K562 (cell line): ENCODE measurements around the gene CST3. TPM values are rescaled to one million over a fixed set of nuclear protein-coding genes. Genes with fewer than 3 reads are reported as not detected.

Experiments used
- ATAC-seq: fragments of 200-7000 bp; cut with Tn5 transposase; 3 replicates; pipeline ENCODE4 v1.9.1; 2020; ENCODE audit warnings: moderate library complexity
- BruUV-seq: library from RNA; stranded (reverse); fragments of 400-500 nt; replicated peaks from 2 replicates; lab custom pipeline; 2021; lab: Mats Ljungman, UMichigan
- CTCF ChIA-PET: fragments of 300-600 bp; formaldehyde crosslinking; extraction: SDS; loops from one replicate; lab custom pipeline; 2021; ENCODE audit warnings: low intra/inter-chr PET ratio; lab: Yijun Ruan, JAX
- POLR2A ChIA-PET: fragments of 300-600, 350-650 bp; sonication (Branson Sonifier 250); formaldehyde crosslinking; extraction: SDS; loops from one replicate; lab custom pipeline; 2021; ENCODE audit warnings: antibody characterized with exemption, inconsistent platforms; lab: Yijun Ruan, JAX
- DNase-seq, 4 experiments: peaks; one replicate each; pipeline versions ENCODE4 v3.0.0 to v3.0.0-alpha.2; 2011 to 2018; ENCODE audit warnings: low spot score in 3 of 4, mixed read lengths in 3 of 4; ENCODE audit errors: extremely low read depth in 1 of 4
- FAIRE-seq: peaks from 2 replicates; lab custom pipeline; 2011; peaks lifted over from hg19 to GRCh38; lab: Jason Lieb, UNC
- H2AFZ ChIP-seq: 2 replicates; pipeline ENCODE4 v1.6.0; 2011; ENCODE audit warnings: low read depth, low read length, control low read depth, inconsistent platforms
- H3K27ac ChIP-seq: fragments of 200-600 bp; 3 replicates; pipeline ENCODE4 v1.8.0; 2011; ENCODE audit warnings: low read depth, mild to moderate bottlenecking, control low read depth, inconsistent platforms, low read length, moderate library complexity, mixed read lengths; ENCODE audit errors: extremely low read depth
- H3K27me3 ChIP-seq, 2 experiments: fragments of 300-600 bp in 1 of 2; 2 replicates in 1 of 2; 3 replicates in 1 of 2; pipeline versions ENCODE4 v1.6.0 to v1.8.0; 2011; ENCODE audit warnings: inconsistent platforms in 2 of 2, low read length in 2 of 2, mild to moderate bottlenecking in 1 of 2, mixed read lengths in 1 of 2, moderate library complexity in 1 of 2; ENCODE audit not compliant: control insufficient read depth in 2 of 2, insufficient read depth in 2 of 2
- H3K36me3 ChIP-seq: fragments of 300-600 bp; 3 replicates; pipeline ENCODE4 v1.8.0; 2011; ENCODE audit warnings: mild to moderate bottlenecking, low read length, inconsistent platforms; ENCODE audit not compliant: control insufficient read depth, insufficient read depth
- H3K4me1 ChIP-seq, 2 experiments: fragments of 200-600 bp in 1 of 2; replicated peaks in 1 of 2; 2 replicates in 1 of 2; 3 replicates in 1 of 2; pipeline versions ENCODE4 v1.5.1 to v1.8.0; 2011; ENCODE audit warnings: inconsistent platforms in 2 of 2, low read length in 2 of 2, mild to moderate bottlenecking in 1 of 2, mixed read lengths in 1 of 2, moderate library complexity in 1 of 2; ENCODE audit not compliant: control insufficient read depth in 2 of 2, insufficient read depth in 2 of 2
- H3K4me2 ChIP-seq: 2 replicates; pipeline ENCODE4 v1.6.1; 2011; ENCODE audit warnings: low read length, control low read depth, inconsistent platforms, mixed read lengths; ENCODE audit not compliant: insufficient read depth
- H3K4me3 ChIP-seq: fragments of 200-600 bp; sonication (generic), shearing (Covaris generic); 2 replicates; pipeline ENCODE4 v1.5.1; 2016; ENCODE audit warnings: control low read depth, inconsistent platforms
- H3K79me2 ChIP-seq: fragments of 200-600 bp; 3 replicates; pipeline ENCODE4 v1.8.0; 2011; ENCODE audit warnings: low read length, inconsistent platforms; ENCODE audit not compliant: control insufficient read depth, insufficient read depth
- H3K9ac ChIP-seq, 2 experiments: 2 replicates each; pipeline versions ENCODE4 v1.6.0 to v1.6.1; 2011; ENCODE audit warnings: low read depth in 2 of 2, low read length in 2 of 2, control low read depth in 1 of 2, inconsistent platforms in 1 of 2, mild to moderate bottlenecking in 1 of 2, mixed read lengths in 1 of 2; ENCODE audit not compliant: insufficient read depth in 1 of 2
- H3K9me1 ChIP-seq: one replicate; pipeline ENCODE4 v1.6.0; 2011; ENCODE audit warnings: inconsistent platforms, mild to moderate bottlenecking, low read length, moderate library complexity; ENCODE audit not compliant: control insufficient read depth, insufficient read depth
- H3K9me3 ChIP-seq: replicated peaks from 2 replicates; pipeline ENCODE4 v1.5.1; 2011; ENCODE audit warnings: low read depth, low read length, inconsistent platforms; ENCODE audit not compliant: control insufficient read depth, insufficient read depth
- H4K20me1 ChIP-seq: replicated peaks from 2 replicates; pipeline ENCODE4 v1.6.1; 2011; ENCODE audit warnings: low read length, inconsistent platforms, mixed read lengths; ENCODE audit not compliant: control insufficient read depth, insufficient read depth
- C11orf30 ChIP-seq: fragments of 450-650 bp; IDR thresholded peaks from 2 replicates; pipeline ENCODE4 v1.6.1; 2016; ENCODE audit warnings: low read depth, mild to moderate bottlenecking
- KDM4B ChIP-seq, 2 experiments: fragments of 450-650 bp in 1 of 2; sonication (generic) in 1 of 2; IDR thresholded peaks; 2 replicates each; pipeline ENCODE4 v1.6.1; 2016 to 2017; ENCODE audit warnings: borderline replicate concordance in 2 of 2, antibody characterized with exemption in 1 of 2, low read depth in 1 of 2, mild to moderate bottlenecking in 1 of 2
- MAFG ChIP-seq: fragments of 450-650 bp; conservative IDR thresholded peaks from 2 replicates; pipeline ENCODE4 v1.6.1; 2016; ENCODE audit warnings: missing genetic modification characterization, missing compliant biosample characterization
- MAFK ChIP-seq: IDR thresholded peaks from 2 replicates; pipeline ENCODE4 v1.6.1; 2011; ENCODE audit warnings: low read length, improper control_type of control experiment
- TAL1 ChIP-seq: fragments of 450-650 bp; IDR thresholded peaks from 2 replicates; pipeline ENCODE4 v1.6.1; 2016; ENCODE audit warnings: mild to moderate bottlenecking
- ZNF316 ChIP-seq: fragments of 450-650 bp; IDR thresholded peaks from 2 replicates; pipeline ENCODE4 v1.6.1; 2016
- WGBS: fragments of 100-300 bp; shearing (Covaris generic); methylation state at CpG from one replicate; pipeline ENCODE4 v1.1.6; 2016; ENCODE audit warnings: low coverage, mixed read lengths; ENCODE audit not compliant: insufficient coverage; ENCODE audit errors: missing lambda C conversion rate; 5-methylcytosine and 5-hydroxymethylcytosine counted together
- in situ Hi-C: fragments of 300-500 bp; cut with MboI; formaldehyde crosslinking; loops from 4 replicates; pipeline ENCODE4 v1.15.0; 2018; ENCODE audit warnings: inconsistent platforms, mixed read lengths
- intact Hi-C: fragments of 100-400 bp; cut with micrococcal nuclease; formaldehyde crosslinking; loops from 2 replicates; pipeline ENCODE4 v1.14.2; 2022
- polyA plus RNA-seq, 8 experiments: library from polyadenylated mRNA; depleted of rRNA in 4 of 8; stranded (reverse) in 5 of 8; unstranded in 3 of 8; fragments of >200 nt; fragmentation: Nextera tagmentation in 2 of 8; fragmentation: Illumina TruSeq in 1 of 8; extraction: Ambion mirVana in 2 of 8; extraction: Trizol in 1 of 8; gene quantifications; 2 replicates each; pipeline versions ENCODE4 v1.2.1 to v1.2.3, GENCODE V29; 2011 to 2014; ENCODE audit warnings: inconsistent platforms in 1 of 8, missing spikeins in 1 of 8
- total RNA-seq, 7 experiments: library from RNA; depleted of rRNA in 6 of 7; stranded (reverse); fragments of >200 nt in 6 of 7; fragmentation: Illumina TruSeq in 2 of 7; extraction: Trizol in 2 of 7; gene quantifications; 2 replicates each; pipeline versions ENCODE4 v1.2.1 to v1.2.3, GENCODE V29; 2011 to 2021; ENCODE audit warnings: low replicate concordance in 1 of 7
- TF ChIP-seq, protein P1 (sequence below), 2 experiments: IDR thresholded peaks; 2 replicates each; pipeline ENCODE4 v1.6.1; 2011; ENCODE audit warnings: borderline replicate concordance in 1 of 2, control low read depth in 1 of 2, low read depth in 1 of 2, low read length in 1 of 2, mild to moderate bottlenecking in 1 of 2, mixed read lengths in 1 of 2, moderate library complexity in 1 of 2; ENCODE audit not compliant: insufficient read depth in 1 of 2, insufficient read length in 1 of 2, poor library complexity in 1 of 2, severe bottlenecking in 1 of 2; ENCODE audit errors: extremely low read depth in 1 of 2

CST3 gene
- total and polyA plus RNA-seq, 9 of the 15 experiments (the other 6 are each of a cell fraction or from before 2014, with no cell fraction given) = 8.7 to 113 (median 48.5) TPM

DNA sequence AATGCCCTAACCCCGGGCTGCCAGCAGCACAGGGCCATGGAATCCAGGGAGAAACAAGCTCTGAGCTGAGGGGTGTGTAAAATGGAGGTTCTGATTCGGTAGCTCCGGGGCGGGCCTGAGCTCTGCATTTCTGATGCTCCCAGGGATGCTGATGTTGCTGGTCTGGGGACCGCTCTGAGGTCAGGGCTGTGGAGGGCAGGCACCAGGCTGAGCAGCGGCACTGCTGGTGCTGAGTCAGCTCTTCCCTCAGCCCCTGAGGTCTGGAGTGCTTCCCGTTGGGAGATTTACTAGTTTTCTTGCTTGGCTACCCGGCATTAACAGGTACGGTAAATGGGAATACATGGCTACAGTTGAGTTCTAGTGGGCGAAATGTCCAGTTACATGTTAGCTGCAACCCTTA is 18.6 kb upstream of the CST3 start:
- Histone ChIP-seq H3K9me3 (no peaks in the 10 kb centered on the region), H3K27me3 (no peaks in the 10 kb centered on the region), H3K27ac (no peak overlapping the region), H3K4me2 (no peak overlapping the region), H3K79me2 (no peaks in the 10 kb centered on the region)
- CTCF ChIA-PET = interaction anchor here (0.5 kb wide), 1 partner anchor 1467 kb away, joined by 3 read pairs; no protein-coding TSS in a partner anchor
- intact Hi-C loops = no loop called here
- TF ChIP-seq ZNF316 (peak; percentile 86), KDM4B (IDR thresholded peaks at IDR 0.05; ENCODE audit: borderline replicate concordance in 2 of 2, low read depth in 1 of 2) (no peak), TAL1 (no peak), MAFG (tag) (peak; percentile 74), MAFK (peak; percentile 82), C11orf30 (peak; percentile 84)
- TF ChIP-seq, protein P1, sequence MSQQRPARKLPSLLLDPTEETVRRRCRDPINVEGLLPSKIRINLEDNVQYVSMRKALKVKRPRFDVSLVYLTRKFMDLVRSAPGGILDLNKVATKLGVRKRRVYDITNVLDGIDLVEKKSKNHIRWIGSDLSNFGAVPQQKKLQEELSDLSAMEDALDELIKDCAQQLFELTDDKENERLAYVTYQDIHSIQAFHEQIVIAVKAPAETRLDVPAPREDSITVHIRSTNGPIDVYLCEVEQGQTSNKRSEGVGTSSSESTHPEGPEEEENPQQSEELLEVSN (IDR thresholded peaks at IDR 0.05; ENCODE audit: borderline replicate concordance in 1 of 2, extremely low read depth in 1 of 2, insufficient read depth in 1 of 2, insufficient read length in 1 of 2, low read depth in 1 of 2, low read length in 1 of 2, poor library complexity in 1 of 2, severe bottlenecking in 1 of 2) = no peak
- TF ChIP-seq, all 486 proteins: peak for 4
- DNase-seq (no peak), ATAC-seq (no peak), FAIRE-seq (no peak)
- Histone ChIP-seq H3K4me1 (peaks cover 10 to 14% of the 10 kb centered on the region in 2 experiments; a peak in 4 of 5 replicates), H3K36me3 (no peaks in the 10 kb centered on the region), H2AFZ (no peak overlapping the region), H4K20me1 (no peaks in the 10 kb centered on the region), H3K4me3 (no peak overlapping the region), H3K9me1 (no peaks in the 10 kb centered on the region), H3K9ac (no peak overlapping the region)
- WGBS = 30% methylated on average over 8 of the region's 10 CpGs
- POLR2A ChIA-PET = no interaction called here
- BruUV-seq = no TSS peak
- in situ Hi-C loops = no loop called here
